H1 (cell line): Measurements from ENCODE around the gene RGP1. TPM values are rescaled to one million over a fixed set of nuclear protein-coding genes. Genes with fewer than 3 reads are reported as not detected.

Experiments used
- polyA plus RNA-seq, 7 experiments: library from polyadenylated mRNA; depleted of rRNA in 3 of 7; stranded (reverse) in 5 of 7; unstranded in 2 of 7; fragments of >200 nt in 5 of 7; fragments of 200-250 nt in 2 of 7; gene quantifications; 1 replicate in 5 of 7; 2 replicates in 1 of 7; 4 replicates in 1 of 7; pipeline versions ENCODE4 v1.2.1 to v1.2.3, GENCODE V29; 2011 to 2013; ENCODE audit warnings: missing spikeins in 2 of 7, mixed read lengths in 2 of 7
- total RNA-seq: library from RNA; stranded (reverse); fragmentation: NEBNext Ultra II Directional; extraction: Animal tissue kit (Norgen Biotek cat#: 25700); gene quantifications from 2 replicates; pipeline ENCODE4 v1.2.1, GENCODE V29; 2021
- TF ChIP-seq, protein P1 (sequence below): fragments of 300-600 bp; sonication (generic); IDR thresholded peaks from 2 replicates; pipeline ENCODE4 v1.7.1; 2012; ENCODE audit warnings: low read length, moderate library complexity, mild to moderate bottlenecking, inconsistent platforms; ENCODE audit not compliant: insufficient replicate concordance

Gene RGP1
- total and polyA plus RNA-seq, 2 of the 8 experiments (the other 6 are each of a cell fraction or from before 2014, with no cell fraction given), result 11.8 to 22.7 TPM

DNA sequence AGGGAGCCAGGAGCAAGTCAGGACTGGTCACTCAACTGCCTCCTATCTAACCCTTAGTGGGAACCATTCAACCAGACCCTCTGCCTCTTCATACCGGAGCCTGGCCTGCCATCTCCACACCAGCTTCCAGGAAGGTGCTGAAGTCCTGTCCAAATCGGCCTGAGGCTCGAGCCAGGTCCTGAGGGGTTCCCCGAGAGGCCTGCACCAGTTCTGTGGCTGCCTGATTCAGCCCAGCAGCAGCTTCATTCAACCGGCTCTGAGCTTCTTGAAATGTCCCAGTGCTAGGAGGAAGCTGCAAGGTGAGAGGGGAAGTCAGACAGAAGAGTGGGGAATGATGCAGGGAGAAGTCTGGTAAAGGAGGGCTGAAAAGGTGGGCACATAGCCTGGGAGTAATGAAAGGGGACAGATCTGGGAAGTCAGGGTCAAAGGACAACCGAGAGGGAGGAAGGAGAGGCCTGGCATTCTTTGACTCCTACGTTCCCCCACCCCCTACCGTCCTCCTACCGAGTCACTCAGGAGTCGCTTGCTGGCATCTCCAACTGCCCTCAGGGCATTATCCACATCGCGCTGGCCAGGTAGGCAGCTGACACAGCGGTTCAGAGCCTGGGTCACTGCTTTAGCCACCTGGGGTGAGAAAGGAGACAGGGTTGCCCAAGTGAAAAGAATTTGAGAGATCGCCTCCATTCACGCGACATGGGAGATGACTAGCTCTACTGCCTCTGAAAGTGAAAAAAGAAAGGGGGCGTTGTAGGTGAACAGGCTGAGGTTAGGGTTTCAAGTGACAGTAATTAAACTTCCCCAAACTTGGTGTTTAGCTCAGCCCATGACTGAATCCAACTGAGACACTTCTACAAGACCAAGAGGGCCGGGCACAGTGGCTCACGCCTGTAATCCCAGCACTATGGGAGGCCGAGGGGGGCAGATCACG lies 37.3 kb upstream of the RGP1 start (continued):
- TF ChIP-seq, protein P1, sequence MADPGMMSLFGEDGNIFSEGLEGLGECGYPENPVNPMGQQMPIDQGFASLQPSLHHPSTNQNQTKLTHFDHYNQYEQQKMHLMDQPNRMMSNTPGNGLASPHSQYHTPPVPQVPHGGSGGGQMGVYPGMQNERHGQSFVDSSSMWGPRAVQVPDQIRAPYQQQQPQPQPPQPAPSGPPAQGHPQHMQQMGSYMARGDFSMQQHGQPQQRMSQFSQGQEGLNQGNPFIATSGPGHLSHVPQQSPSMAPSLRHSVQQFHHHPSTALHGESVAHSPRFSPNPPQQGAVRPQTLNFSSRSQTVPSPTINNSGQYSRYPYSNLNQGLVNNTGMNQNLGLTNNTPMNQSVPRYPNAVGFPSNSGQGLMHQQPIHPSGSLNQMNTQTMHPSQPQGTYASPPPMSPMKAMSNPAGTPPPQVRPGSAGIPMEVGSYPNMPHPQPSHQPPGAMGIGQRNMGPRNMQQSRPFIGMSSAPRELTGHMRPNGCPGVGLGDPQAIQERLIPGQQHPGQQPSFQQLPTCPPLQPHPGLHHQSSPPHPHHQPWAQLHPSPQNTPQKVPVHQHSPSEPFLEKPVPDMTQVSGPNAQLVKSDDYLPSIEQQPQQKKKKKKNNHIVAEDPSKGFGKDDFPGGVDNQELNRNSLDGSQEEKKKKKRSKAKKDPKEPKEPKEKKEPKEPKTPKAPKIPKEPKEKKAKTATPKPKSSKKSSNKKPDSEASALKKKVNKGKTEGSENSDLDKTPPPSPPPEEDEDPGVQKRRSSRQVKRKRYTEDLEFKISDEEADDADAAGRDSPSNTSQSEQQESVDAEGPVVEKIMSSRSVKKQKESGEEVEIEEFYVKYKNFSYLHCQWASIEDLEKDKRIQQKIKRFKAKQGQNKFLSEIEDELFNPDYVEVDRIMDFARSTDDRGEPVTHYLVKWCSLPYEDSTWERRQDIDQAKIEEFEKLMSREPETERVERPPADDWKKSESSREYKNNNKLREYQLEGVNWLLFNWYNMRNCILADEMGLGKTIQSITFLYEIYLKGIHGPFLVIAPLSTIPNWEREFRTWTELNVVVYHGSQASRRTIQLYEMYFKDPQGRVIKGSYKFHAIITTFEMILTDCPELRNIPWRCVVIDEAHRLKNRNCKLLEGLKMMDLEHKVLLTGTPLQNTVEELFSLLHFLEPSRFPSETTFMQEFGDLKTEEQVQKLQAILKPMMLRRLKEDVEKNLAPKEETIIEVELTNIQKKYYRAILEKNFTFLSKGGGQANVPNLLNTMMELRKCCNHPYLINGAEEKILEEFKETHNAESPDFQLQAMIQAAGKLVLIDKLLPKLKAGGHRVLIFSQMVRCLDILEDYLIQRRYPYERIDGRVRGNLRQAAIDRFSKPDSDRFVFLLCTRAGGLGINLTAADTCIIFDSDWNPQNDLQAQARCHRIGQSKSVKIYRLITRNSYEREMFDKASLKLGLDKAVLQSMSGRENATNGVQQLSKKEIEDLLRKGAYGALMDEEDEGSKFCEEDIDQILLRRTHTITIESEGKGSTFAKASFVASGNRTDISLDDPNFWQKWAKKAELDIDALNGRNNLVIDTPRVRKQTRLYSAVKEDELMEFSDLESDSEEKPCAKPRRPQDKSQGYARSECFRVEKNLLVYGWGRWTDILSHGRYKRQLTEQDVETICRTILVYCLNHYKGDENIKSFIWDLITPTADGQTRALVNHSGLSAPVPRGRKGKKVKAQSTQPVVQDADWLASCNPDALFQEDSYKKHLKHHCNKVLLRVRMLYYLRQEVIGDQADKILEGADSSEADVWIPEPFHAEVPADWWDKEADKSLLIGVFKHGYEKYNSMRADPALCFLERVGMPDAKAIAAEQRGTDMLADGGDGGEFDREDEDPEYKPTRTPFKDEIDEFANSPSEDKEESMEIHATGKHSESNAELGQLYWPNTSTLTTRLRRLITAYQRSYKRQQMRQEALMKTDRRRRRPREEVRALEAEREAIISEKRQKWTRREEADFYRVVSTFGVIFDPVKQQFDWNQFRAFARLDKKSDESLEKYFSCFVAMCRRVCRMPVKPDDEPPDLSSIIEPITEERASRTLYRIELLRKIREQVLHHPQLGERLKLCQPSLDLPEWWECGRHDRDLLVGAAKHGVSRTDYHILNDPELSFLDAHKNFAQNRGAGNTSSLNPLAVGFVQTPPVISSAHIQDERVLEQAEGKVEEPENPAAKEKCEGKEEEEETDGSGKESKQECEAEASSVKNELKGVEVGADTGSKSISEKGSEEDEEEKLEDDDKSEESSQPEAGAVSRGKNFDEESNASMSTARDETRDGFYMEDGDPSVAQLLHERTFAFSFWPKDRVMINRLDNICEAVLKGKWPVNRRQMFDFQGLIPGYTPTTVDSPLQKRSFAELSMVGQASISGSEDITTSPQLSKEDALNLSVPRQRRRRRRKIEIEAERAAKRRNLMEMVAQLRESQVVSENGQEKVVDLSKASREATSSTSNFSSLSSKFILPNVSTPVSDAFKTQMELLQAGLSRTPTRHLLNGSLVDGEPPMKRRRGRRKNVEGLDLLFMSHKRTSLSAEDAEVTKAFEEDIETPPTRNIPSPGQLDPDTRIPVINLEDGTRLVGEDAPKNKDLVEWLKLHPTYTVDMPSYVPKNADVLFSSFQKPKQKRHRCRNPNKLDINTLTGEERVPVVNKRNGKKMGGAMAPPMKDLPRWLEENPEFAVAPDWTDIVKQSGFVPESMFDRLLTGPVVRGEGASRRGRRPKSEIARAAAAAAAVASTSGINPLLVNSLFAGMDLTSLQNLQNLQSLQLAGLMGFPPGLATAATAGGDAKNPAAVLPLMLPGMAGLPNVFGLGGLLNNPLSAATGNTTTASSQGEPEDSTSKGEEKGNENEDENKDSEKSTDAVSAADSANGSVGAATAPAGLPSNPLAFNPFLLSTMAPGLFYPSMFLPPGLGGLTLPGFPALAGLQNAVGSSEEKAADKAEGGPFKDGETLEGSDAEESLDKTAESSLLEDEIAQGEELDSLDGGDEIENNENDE, result no peak
